GM19099 (cell line): ENCODE results near the gene ZCCHC14.

Source experiments
- POLR2A ChIP-seq: IDR thresholded peaks from 3 replicates; pipeline ENCODE4 v1.6.1; 2011; ENCODE audit warnings: low read depth; ENCODE audit not compliant: insufficient read length; ENCODE audit errors: extremely low read depth

Gene ZCCHC14

DNA sequence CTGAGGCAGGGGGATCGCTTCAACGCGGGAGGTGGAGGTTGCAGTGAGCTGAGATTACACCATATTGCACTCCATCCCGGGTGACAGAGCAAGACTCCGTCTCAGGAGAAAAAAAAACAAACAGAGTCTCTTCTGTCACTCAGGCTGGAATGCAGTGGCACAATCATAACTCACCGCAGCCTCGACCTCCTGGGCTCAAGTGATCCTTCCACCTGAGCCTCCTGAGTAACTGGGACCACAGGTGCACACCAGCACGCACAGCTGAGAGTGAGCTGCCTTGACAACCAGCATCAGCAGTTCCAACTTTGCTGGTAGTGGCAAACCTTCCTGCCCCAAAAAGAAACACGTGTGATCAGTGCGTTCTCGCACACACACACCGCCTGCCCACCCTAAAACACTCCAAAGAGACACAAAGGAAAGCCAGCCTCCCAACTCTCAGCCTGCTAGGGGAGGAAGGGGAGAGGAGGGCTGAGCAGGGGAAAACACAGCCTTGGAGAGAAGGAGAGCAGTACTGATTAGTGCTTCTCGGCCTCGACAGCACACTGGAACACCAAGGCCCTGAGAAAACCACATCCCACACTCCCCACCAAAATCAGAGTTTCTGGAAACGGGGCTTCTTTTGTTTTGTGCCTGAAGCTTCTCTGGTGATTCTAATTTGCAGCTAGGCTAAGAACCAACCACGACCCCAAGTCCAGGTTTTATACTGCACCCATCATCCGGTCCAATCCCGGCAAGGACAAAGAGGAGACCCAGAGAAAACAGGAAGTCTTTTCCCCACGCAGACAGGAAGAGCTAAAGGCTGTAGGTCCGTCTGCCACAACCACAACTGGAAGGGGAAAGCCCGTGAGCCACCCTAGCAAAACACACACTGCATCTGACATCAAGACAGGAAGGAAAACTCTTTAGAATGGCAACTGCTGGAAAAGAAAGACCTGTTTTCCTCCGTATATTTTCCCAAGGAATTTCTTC, 28.8 kb downstream of the ZCCHC14 start:
- TF ChIP-seq POLR2A: peak; percentile 27

DNA sequence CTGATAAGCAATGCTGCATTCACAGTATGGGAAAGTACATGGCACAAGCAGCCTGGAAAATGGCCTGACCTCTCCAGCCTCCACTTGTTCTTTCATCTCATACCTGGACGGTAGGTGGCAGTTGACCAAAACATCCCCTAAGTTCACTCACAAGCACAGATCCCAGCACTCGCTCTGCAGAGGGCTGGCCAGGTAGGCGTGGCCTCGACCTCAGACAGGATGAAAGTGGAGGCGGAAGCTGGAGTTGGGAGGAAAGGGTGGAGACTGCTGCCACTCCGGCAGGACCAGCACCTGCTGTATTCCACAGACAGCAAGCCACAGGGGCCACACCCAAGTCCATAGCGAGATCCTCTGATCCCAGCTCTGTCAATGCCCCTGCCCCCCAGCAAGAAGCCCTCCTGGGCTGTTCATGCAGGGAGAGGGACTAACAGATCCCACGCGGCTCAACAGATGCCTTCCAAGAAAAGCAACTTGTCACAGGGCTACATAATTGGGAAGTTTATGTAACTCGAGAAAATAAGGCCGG, 31.3 kb downstream of the ZCCHC14 start:
- no peak for TF ChIP-seq POLR2A

DNA sequence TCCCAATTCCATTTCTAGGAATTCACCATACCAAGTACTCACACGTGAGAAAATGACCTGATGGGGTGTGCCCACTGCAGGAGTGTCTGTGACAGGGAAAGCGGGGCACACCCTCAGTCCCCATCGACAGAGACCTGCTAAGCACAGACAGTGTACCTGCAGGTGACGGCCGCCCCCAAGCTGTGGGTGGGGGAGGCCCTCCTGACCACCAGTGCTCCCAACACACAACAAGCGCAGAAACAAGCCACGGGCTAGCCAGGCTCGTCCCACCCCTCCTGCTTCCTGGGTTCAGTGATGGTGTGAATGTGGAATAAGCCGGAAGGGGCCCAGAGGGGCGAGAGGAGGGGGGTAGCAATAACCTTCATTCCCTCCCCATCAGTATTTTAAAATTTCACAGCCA, 31.9 kb downstream of the ZCCHC14 start:
- TF ChIP-seq POLR2A: no peak

DNA sequence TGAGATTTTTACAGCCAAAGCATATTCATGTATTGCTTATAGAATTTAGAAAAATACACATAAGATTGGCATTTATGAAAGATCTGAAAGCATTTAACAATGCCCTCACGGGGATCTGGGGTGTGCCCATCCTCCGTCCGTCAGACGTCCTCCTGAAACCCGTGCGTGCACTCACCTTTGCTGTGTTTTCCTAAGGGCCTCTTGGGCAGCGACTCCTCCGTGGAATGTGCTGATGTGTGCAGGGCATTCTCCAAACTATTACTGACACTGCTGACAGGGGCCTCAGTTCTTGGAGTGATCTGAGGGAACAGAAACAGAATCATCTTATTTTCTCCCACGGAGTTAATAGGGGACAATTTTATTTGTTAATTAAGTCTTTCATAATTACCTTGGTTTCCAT, 33.0 kb downstream of the ZCCHC14 start:
- no peak for TF ChIP-seq POLR2A

DNA sequence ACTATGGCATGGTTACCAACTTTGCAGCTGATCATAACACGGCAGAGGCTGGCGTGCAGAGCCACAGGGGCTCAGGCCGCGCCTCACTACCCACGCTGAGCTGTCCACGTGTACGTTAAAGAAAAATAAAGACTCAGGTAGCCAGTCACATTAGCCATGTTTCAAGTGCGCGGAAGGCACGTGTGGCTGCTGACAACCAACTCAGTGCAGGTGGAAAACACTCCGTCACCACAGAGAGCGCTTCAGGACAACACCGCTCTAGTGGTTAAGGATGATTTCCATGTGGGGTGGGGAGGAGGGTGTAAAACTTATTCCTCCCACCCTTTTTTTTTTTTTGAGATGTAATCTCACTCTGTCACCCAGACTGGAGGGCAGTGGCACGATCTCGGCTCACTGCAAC, 33.8 kb downstream of the ZCCHC14 start:
- TF ChIP-seq POLR2A: no peak

DNA sequence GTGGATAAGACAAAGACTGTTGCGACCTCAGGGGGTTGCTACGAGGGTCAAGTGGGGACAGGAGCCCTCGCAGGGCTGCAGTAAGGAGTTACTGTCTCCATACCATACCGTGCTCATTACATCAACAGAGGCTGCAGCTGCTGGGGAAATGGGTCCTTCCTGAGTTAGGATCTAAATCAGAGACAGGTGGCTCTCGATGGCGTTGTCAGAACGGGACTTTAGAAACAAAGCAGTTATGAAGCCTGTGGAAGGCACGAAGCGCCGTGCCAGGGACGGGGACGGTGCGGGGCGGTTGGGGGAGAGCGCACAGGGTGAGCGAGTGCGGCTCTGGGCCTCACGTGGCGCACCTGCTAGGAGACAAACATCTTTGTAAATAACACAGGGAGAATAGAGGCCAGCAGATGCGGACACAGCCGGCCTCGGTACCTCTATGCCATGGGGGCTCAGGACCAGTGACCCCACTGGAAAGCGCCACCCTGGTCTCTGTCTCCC, 34.4 kb downstream of the ZCCHC14 start:
- TF ChIP-seq POLR2A: no peak

GRCh38 chr16:87457709-87458423, 35.0 kb downstream of the ZCCHC14 start:
- TF ChIP-seq POLR2A: no peak

DNA sequence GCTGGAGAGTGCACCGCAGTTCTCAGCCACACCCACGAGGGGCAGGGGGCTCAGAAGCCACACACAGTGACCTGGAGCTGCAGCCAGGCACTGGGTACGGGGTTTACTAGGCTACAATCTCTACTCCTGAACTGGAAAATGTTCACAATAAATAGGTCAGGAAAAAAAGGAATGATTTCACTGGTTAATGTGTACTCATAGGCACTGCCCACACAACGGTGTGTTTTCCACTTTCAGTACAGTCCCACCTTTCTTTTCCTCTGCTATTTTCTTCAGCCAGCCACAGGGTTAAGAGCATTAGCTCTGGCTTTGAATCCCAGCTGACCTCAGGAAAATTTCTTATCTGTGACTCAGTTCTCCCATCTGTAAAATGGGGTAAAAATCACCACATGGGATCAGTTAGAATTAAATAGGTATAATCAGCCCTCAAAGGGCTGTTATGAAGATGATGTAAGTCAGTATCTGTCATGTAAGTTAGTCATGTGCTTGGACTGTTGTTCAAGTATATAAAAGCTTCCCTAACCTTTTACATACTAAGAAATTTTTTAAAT, 35.7 kb downstream of the ZCCHC14 start:
- TF ChIP-seq POLR2A: no peak

GRCh38 chr16:87454391-87454790, 38.4 kb downstream of the ZCCHC14 start:
- TF ChIP-seq POLR2A: no peak

GRCh38 chr16:87453326-87453725, 39.5 kb downstream of the ZCCHC14 start:
- no peak for TF ChIP-seq POLR2A

- TF ChIP-seq POLR2A: no peak
These were observed 41.1 kb downstream of the ZCCHC14 start for GRCh38 chr16:87451563-87452210.

- no peak for TF ChIP-seq POLR2A
These were observed 44.0 kb downstream of the ZCCHC14 start for GRCh38 chr16:87448866-87449265.

DNA sequence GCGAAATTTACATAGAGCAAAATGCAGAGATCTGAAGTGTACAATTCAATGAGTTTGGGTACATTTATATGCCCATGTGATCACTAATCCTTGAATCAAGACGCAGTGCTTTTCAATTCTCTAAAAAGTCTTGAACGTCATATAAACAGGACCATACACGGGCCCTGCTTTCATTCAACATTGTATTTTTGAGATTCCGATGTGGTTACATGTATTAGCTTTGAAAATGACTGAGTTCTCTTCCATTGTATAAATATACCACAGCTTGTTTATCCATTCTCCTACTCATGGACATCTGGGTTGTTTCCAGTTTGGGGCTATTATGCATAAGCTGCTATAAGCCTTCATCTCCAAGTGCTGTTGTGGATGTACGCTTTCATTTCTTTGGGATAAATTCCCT, 45.5 kb downstream of the ZCCHC14 start:
- no peak for TF ChIP-seq POLR2A

DNA sequence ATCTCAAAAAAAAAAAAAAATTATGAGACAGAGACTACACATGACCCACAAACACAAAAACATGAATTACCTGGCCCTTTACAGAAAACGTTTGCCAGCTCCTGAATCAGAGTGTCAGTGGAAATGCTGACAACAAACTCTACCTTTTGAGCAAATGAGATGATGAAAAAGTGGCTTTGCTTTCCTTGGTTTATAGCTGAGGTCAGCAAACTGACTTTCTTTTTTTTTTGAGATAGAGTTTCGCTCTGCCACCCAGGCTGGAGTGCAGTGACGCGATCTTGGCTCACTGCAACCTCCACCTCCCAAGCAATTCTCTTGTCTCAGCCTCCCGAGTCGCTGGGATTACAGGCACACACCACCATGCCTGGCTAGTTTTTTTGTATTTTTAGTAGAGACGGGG, 46.3 kb downstream of the ZCCHC14 start:
- TF ChIP-seq POLR2A: no peak

- TF ChIP-seq POLR2A: no peak
These were observed 47.3 kb downstream of the ZCCHC14 start for GRCh38 chr16:87445486-87445885.
